MCF 10A (cell line): Measurements from ENCODE around the gene NACA. TPM values are rescaled to one million over a fixed set of nuclear protein-coding genes. Genes with fewer than 3 reads are reported as not detected.
"Not testable (repeated sequence)": the region's sequence is repeated elsewhere in the genome, so short reads cannot be mapped to it uniquely, and the experiment has no call there.

ENCODE experiments used
- BruUV-seq: library from RNA; stranded (reverse); fragments of 400-500 nt; replicated peaks from 2 replicates; lab custom pipeline; 2021; lab: Mats Ljungman, UMichigan
- CTCF ChIA-PET: fragments of 300-600 bp; sonication (Branson Sonifier 250); formaldehyde crosslinking; extraction: SDS; loops from one replicate; lab custom pipeline; 2021; ENCODE audit warnings: antibody characterized with exemption, inconsistent platforms; lab: Yijun Ruan, JAX
- POLR2A ChIA-PET: fragments of 300-600, 350-650 bp; sonication (Branson Sonifier 250); formaldehyde crosslinking; extraction: SDS; loops from one replicate; lab custom pipeline; 2020; ENCODE audit warnings: antibody characterized with exemption, inconsistent platforms; lab: Yijun Ruan, JAX
- DNase-seq: peaks from one replicate; pipeline ENCODE4 v3.0.0-alpha.2; 2018; ENCODE audit not compliant: unreplicated experiment
- H3K27ac Mint-ChIP-seq: one replicate; pipeline ENCODE4 v1.8.0; 2022; ENCODE audit warnings: mild to moderate bottlenecking, low read depth, mixed read lengths; ENCODE audit not compliant: unreplicated experiment
- H3K27me3 Mint-ChIP-seq: one replicate; pipeline ENCODE4 v1.8.0; 2022; ENCODE audit warnings: mixed read lengths; ENCODE audit not compliant: insufficient read depth, unreplicated experiment
- H3K36me3 Mint-ChIP-seq: one replicate; pipeline ENCODE4 v1.8.0; 2022; ENCODE audit warnings: mild to moderate bottlenecking, moderate library complexity, mixed read lengths; ENCODE audit not compliant: insufficient read depth, unreplicated experiment
- H3K4me1 Mint-ChIP-seq: one replicate; pipeline ENCODE4 v1.8.0; 2022; ENCODE audit warnings: mixed read lengths; ENCODE audit not compliant: insufficient read depth, unreplicated experiment
- H3K4me3 Mint-ChIP-seq: one replicate; pipeline ENCODE4 v1.8.0; 2022; ENCODE audit warnings: mild to moderate bottlenecking, moderate library complexity, mixed read lengths; ENCODE audit not compliant: unreplicated experiment
- H3K9me3 Mint-ChIP-seq: one replicate; pipeline ENCODE4 v1.8.0; 2022; ENCODE audit warnings: mixed read lengths; ENCODE audit not compliant: unreplicated experiment
- CTCF ChIP-seq: fragments of 200-600 bp; IDR thresholded peaks from one replicate; pipeline ENCODE4 v1.8.0; 2022; ENCODE audit warnings: antibody characterized with exemption, mild to moderate bottlenecking; ENCODE audit not compliant: unreplicated experiment
- intact Hi-C: fragments of 100-400 bp; cut with micrococcal nuclease; formaldehyde crosslinking; loops from 2 replicates; pipeline ENCODE4 v1.14.1; 2022
- total RNA-seq: library from RNA; stranded (reverse); gene quantifications from 2 replicates; pipeline ENCODE4 v1.2.3, GENCODE V29; 2022

The NACA gene
- total RNA-seq, 1 experiment from 2014 or later: 1,274 TPM

DNA sequence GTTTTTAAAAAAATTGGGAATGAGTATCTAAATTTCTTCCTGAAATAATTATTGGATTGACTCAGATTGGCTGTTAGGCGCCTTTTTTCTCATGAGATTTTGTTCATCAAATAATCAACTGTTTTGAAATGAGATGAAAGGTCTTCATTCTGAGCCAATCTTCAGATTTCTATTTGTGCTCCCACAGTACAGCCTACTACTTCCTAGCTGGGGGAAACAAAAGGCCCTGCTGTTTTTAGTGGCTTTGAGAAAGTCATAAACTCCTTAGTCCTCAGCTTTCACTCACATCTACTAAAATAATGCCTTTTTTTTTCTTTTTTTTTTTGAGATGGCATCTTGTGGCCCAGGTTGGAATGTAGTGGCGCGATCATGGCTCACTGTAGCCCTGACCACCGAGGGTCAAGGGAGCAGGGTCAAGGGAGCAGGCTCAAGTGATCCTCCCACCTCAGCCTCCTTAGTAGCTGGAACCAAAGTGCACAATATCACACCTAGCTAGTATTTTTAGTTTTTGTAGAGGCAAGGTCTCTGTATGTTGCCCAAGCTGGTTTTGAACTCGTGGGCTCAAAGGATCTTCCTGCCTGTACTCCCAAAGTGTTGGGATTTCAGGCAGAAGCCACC is 15.2 kb downstream of the NACA start:
- H3K4me3 Mint-ChIP-seq: no peak overlapping the region
- intact Hi-C loops: no loop called here
- TF ChIP-seq CTCF: no peak
- ChIA-PET CTCF (interaction anchor here (1.7 kb wide), 1 partner anchor 21 kb away, joined by 5 read pairs; no protein-coding TSS in a partner anchor), POLR2A (interaction anchor here (0.6 to 3.6 kb wide), 5 partner anchors 10 to 418 kb away, joined by 3 to 15 read pairs (median 5); partner anchors contain the start of genes LRP1 and PTGES3)
- H3K27me3 Mint-ChIP-seq: no peaks in the 10 kb centered on the region
- DNase-seq: no peak
- H3K27ac Mint-ChIP-seq: no peak overlapping the region
- H3K9me3 Mint-ChIP-seq: no peaks in the 10 kb centered on the region
- H3K4me1 Mint-ChIP-seq: no peaks in the 10 kb centered on the region
- H3K36me3 Mint-ChIP-seq: peaks cover 45% of the 10 kb centered on the region
- BruUV-seq: no TSS peak

DNA sequence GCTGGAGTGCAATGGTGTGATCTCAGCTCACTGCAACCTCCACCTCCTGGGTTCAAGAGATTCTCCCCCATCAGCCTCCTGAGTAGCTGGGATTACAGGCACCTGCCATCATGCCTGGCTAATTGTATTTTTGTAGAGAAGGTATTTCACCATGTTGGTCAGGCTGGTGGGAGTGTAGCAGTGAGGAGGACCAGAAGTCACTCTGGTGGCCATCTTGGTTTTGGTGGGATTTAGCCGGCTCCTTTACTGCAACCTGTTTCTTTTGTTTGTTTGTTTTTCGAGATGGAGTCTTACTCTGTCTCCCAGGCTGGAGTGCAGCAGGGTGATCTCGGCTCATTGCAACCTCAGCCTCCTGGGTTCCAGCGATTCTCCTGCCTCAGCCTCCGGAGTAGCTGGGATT is 20.6 kb downstream of the NACA start:
- CTCF ChIA-PET: interaction anchor here (0.7 kb wide), 1 partner anchor 422 kb away, joined by 3 read pairs; no protein-coding TSS in a partner anchor
- H3K4me3 Mint-ChIP-seq, H3K27me3 Mint-ChIP-seq, intact Hi-C loops, DNase-seq, H3K4me1 Mint-ChIP-seq, H3K9me3 Mint-ChIP-seq, H3K36me3 Mint-ChIP-seq, H3K27ac Mint-ChIP-seq, BruUV-seq: not testable (repeated sequence)
- POLR2A ChIA-PET: interaction anchor here (0.6 to 1.9 kb wide), 2 partner anchors 16 to 344 kb away, joined by 3 to 8 read pairs; partner anchors contain the start of gene PTGES3

GRCh38 chr12:56699020-56699661 is 26.0 kb downstream of the NACA start:
- POLR2A ChIA-PET: interaction anchor here (0.6 to 1.3 kb wide), 3 partner anchors 10 to 53 kb away, joined by 3 to 5 read pairs (median 4); partner anchors contain the start of gene PTGES3
- BruUV-seq: no TSS peak
- Mint-ChIP-seq H3K4me1 (no peaks in the 10 kb centered on the region), H3K4me3 (no peak overlapping the region), H3K27ac (no peak overlapping the region), H3K9me3 (no peaks in the 10 kb centered on the region), H3K36me3 (no peaks in the 10 kb centered on the region), H3K27me3 (no peaks in the 10 kb centered on the region)
- TF ChIP-seq CTCF: no peak
- DNase-seq: no peak
- intact Hi-C loops: no loop called here
- CTCF ChIA-PET: interaction anchor here (1.2 kb wide), 1 partner anchor 62 kb away, joined by 3 read pairs; no protein-coding TSS in a partner anchor

GRCh38 chr12:56695327-56696101 is 29.6 kb downstream of the NACA start:
- H3K36me3 Mint-ChIP-seq: no peaks in the 10 kb centered on the region
- no peaks in the 10 kb centered on the region for H3K27me3 Mint-ChIP-seq
- ChIA-PET POLR2A (interaction anchor here (1.0 to 1.6 kb wide), 2 partner anchors 30 to 335 kb away, joined by 3 to 6 read pairs; partner anchors contain the start of genes NACA and STAT2), CTCF (no interaction called here)
- no peaks in the 10 kb centered on the region for H3K9me3 Mint-ChIP-seq
- intact Hi-C loops: no loop called here
- H3K4me3 Mint-ChIP-seq: no peak overlapping the region
- H3K4me1 Mint-ChIP-seq: no peaks in the 10 kb centered on the region
- no peak for DNase-seq
- H3K27ac Mint-ChIP-seq: no peak overlapping the region
- no peak for TF ChIP-seq CTCF
- BruUV-seq: no TSS peak
